HG02884 (cell line): ENCODE measurements around the gene OSBPL8.
"Not testable (repeated sequence)": the region's sequence is repeated elsewhere in the genome, so short reads cannot be mapped to it uniquely, and the experiment has no call there.

Experiments used
- ATAC-seq: cut with Tn5 transposase; IDR thresholded peaks from one replicate; pipeline ENCODE4 v1.9.1; 2021; ENCODE audit warnings: mild to moderate bottlenecking, moderate library complexity; ENCODE audit not compliant: unreplicated experiment

The OSBPL8 gene

GRCh38 chr12:76375470-76375869, 184.1 kb downstream of the OSBPL8 start:
- ATAC-seq, result no peak

DNA sequence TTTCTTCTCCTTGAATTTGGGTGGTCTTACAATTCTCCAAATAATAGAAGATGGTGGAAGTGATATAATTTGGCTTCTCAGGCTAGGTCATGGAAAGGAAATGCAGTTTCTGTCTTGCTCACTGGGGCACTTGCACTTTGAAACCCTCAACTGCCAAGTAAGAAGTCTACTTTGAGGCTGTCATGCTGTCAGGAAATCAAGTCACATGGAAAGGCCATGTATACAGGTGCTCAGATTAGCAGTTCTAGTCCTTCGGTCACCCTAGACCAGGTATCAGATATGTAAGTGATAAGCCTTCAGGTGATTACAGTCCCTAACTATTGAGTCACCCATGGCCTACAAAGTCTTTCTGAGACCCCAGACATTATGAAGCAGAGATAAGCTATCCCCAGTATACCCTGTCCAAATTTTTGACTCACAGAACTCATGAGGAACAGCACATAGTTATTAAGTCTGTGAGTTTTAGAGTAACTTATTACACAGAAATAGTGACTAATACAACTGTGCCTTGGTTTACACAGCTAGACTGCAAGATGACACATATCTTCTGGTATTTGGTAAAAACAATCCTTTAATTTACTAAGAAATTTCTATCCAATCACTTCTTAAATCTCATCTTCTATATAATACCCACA, 185.1 kb downstream of the OSBPL8 start:
- ATAC-seq, result no peak

GRCh38 chr12:76368230-76368629, 191.3 kb downstream of the OSBPL8 start:
- ATAC-seq, result no peak

DNA sequence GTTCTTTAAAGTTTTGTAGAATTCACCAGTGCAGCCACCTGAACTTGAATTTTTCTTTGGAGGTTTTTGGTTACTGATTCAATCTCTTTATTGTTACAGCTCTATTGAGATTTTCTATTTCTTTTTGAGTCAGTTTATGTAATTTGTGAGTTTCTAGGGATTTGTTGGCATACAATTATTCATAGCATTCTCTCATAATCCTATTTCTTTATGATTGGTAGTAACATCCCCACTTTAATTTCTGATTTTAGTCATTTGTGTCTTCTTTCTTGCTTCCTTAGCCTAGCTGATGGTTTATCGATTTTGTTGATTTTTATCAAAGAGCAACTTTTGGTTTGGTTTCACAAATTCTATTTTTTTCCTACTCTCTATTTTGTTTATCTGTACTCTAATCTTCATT, 193.4 kb downstream of the OSBPL8 start:
- ATAC-seq, result no peak

DNA sequence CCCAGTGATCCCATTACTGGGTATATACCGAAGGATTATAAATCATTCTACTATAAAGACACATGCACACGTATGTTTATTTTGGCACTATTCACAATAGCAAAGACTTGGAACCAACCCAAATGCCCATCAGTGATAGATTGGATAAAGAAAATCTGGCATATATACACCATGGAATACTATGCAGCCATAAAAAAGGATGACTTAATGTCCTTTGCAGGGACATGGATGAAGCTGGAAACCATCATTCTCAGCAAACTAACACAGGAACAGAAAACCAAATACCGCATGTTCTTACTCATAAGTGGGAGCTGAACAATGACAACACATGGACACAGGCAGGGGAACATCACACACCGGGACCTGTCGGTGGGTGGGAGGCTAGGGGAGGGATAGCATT, 195.4 kb downstream of the OSBPL8 start:
- ATAC-seq, result not testable (repeated sequence)

DNA sequence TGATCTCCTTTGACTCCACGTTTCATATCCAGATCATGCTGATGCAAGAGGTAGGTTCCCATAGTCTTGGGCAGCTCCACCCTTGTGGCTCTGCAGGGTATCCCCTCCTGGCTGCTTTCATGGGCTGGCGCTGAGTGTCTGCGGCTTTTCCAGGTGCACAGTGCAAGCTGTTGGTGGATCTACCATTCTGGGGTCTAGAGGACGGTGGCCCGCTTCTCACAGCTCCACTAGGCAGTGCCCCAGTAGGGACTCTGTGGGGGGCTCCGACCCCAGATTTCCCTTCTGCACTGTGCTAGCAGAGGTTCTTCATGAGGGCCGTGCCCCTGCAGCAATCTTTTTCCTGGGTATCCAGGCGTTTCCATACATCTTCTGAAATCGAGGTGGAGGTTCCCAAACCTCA, 199.3 kb downstream of the OSBPL8 start:
- no peak for ATAC-seq

- ATAC-seq, result no peak
Observed at GRCh38 chr12:76356071-76356470, 203.5 kb downstream of the OSBPL8 start.

DNA sequence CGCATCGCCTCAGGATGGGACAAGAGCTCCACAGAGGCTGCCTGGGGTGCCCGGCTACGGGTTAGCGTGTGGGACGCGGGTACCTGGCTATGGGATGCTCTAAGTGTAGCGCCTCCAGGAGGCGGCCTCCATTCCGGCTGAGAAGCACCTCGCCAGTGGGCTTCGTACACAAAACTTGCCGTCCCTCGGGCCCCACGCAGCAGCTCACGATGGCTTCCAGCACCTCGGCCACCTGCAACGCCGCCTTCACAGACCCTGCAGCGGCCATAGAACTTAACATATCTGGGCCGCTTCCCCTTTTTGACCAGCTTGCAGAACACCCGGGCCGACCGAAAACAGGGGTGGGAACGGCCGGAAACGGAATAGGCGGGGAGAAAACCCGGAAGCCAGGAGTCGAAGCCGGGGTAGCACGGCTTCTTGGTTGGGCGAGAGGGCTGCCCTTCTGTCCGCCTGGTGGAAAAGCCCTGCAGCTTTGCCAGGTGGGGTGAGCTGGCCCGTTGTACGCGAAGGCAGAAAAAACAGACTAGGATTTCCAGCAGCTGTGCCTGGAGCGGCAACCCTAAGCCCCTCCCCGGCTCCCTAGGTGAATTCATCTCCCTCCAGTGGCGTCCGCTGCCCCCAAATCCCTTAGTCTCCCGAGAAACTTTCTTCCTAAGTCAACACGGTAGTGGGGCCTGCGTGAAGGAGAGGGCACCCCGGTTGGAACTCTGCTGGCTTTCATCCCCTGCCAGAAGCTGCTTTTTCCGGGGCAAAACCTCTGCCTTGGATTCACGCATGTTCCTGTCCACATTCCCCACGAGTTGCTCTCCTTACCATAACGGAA, 211.3 kb downstream of the OSBPL8 start, which contains the start of gene BBS10:
TSS of gene BBS10 (minus strand) at position 337 of the 823 bp plus-strand sequence. CDS start at position 280, 57 bp downstream.
- peak; percentile 92 for ATAC-seq

GRCh38 chr12:76346798-76347420, 212.7 kb downstream of the OSBPL8 start:
- ATAC-seq, result peak; percentile 24

GRCh38 chr12:76346236-76346635, 213.3 kb downstream of the OSBPL8 start:
- ATAC-seq, result no peak

- no peak for ATAC-seq
Observed at GRCh38 chr12:76345569-76345968, 214.0 kb downstream of the OSBPL8 start.

DNA sequence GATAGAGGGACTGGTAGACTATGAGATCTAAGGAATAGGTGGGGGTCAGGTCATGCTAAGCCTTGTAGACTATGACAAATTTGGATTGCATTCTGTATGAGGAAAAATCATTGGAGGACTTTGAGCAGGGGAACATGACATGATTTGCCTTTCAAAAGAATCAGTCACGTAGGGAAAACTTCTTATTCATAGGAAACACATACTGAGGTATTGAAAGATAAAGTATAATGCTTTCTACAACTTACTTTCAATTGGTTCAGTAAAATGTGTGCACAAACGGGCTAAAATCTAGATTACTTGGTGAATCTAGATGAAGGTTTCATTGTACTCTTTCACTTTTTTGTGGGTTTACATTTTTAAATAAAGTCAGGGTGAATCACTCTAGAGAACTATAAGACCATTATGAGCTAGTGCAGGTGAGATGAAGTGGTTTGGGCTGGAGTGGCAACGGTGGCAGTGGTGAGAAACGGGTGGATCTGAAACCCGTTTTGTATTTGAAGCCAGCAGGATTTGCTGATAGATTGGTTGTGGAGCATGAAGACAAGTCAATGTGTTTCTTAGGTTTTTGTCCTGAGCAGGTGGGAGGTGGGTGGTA, 218.0 kb downstream of the OSBPL8 start:
- no peak for ATAC-seq

- ATAC-seq, result no peak
Observed at GRCh38 chr12:76340680-76341435, 218.7 kb downstream of the OSBPL8 start.

- ATAC-seq, result no peak
Observed at GRCh38 chr12:76337583-76337982, 222.0 kb downstream of the OSBPL8 start.

DNA sequence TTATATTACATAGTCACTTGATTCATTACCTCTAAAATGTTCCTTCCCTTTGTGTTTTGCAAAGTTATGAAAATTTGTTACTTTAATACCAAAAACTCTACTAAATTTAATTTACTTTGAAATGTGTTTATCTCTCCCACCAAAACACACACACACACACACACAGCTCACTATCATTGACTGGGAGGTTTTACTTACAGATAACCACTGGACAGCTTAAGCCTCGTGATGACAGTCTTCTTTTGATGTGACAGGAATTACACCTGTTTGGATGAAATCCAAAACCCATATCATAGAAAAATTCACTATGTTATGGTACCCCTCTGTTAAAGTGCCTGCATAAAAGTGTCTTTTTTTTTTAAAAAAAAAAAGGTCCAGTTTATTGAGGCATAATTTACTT, 227.0 kb downstream of the OSBPL8 start:
- ATAC-seq, result no peak

DNA sequence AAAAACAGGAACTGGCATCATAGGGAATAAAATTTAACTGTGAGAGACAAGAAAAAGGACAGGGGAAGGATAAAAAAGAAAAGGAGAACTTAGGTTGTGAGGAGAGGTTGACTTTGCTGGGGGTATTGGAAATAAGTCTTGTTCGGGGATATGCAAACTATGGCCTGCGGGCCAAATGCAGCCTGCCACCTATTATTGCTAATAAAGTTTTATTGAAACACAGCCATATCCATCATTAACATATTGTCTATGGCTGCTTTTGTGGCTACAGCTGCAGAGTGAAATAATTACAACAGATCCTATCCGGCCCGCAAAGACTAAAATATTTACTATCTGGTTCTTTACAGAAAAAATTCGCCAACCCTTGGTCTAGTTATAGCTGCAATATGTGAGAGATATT, 230.0 kb downstream of the OSBPL8 start:
- ATAC-seq, result no peak

DNA sequence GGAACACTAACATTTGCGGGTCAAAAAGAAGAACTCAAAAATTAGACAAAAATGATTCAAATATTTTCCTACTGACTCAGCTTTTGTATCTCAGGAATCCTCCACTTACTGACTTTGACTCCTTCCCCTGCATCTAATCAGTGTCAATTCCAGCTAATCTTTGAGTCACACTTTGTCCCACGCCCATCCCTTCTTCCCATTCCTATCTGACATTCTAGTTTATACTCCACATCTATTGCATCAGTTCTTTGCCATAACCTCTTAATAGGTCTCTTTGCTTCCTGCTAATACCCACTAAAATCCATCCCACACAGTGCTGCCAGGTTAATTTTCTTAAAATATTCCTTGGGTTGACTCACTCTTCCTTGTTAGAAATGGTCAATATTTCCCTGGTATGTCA, 230.4 kb downstream of the OSBPL8 start:
- ATAC-seq, result no peak

GRCh38 chr12:76319595-76320319, 239.8 kb downstream of the OSBPL8 start:
- ATAC-seq, result not testable (repeated sequence)

DNA sequence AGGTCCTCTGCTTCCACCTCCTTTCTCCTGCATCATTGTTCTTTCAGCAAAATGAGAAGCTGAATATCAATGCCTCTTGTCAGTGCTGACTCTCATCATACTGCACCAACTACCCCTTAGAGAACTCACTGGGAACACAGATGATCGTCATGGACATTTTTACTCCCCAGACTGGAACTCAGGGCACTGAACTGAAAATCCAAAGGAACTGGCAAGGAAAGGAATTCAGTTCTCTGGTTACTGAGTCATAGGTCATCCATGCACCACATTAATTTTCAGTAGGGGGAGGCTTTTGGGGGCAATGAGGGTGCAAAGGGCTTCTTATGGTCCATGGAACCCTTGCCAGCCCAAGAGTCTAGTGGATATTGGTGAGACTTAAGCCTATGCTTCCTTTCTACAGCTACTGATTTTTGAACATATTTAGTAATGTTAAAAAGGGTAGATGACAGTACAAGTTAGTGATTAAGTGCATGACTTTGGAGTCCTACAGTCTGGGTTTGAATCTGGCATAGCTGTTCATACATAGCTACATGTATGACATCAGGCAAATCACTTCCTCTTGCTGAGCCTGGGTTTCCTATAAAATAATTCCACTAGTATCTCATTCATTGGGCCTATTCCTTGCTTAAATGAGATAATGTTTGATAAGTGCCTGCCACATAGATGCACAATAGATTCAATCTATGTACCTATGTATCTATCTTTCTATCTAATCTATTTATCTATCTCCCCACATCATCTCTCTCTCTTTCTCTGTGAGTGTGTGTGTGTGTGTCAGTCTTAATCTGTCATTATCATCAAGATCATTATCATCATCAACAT, 240.6 kb downstream of the OSBPL8 start:
- ATAC-seq, result no peak
